HG02938 (cell line): Measurements from ENCODE around the gene RABGGTA.

ENCODE experiments used
- ATAC-seq: cut with Tn5 transposase; IDR thresholded peaks from one replicate; pipeline ENCODE4 v1.9.1; 2021; ENCODE audit warnings: mild to moderate bottlenecking, moderate library complexity; ENCODE audit not compliant: unreplicated experiment

RABGGTA gene, protein sequence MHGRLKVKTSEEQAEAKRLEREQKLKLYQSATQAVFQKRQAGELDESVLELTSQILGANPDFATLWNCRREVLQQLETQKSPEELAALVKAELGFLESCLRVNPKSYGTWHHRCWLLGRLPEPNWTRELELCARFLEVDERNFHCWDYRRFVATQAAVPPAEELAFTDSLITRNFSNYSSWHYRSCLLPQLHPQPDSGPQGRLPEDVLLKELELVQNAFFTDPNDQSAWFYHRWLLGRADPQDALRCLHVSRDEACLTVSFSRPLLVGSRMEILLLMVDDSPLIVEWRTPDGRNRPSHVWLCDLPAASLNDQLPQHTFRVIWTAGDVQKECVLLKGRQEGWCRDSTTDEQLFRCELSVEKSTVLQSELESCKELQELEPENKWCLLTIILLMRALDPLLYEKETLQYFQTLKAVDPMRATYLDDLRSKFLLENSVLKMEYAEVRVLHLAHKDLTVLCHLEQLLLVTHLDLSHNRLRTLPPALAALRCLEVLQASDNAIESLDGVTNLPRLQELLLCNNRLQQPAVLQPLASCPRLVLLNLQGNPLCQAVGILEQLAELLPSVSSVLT

GRCh38 chr14:24271134-24271833 lies at the start of gene RABGGTA:
Gene RABGGTA, minus strand, starts transcription at chr14:24271597. Its CDS starts 482 bp downstream, at chr14:24271115.
- peak; percentile 78 for ATAC-seq

DNA sequence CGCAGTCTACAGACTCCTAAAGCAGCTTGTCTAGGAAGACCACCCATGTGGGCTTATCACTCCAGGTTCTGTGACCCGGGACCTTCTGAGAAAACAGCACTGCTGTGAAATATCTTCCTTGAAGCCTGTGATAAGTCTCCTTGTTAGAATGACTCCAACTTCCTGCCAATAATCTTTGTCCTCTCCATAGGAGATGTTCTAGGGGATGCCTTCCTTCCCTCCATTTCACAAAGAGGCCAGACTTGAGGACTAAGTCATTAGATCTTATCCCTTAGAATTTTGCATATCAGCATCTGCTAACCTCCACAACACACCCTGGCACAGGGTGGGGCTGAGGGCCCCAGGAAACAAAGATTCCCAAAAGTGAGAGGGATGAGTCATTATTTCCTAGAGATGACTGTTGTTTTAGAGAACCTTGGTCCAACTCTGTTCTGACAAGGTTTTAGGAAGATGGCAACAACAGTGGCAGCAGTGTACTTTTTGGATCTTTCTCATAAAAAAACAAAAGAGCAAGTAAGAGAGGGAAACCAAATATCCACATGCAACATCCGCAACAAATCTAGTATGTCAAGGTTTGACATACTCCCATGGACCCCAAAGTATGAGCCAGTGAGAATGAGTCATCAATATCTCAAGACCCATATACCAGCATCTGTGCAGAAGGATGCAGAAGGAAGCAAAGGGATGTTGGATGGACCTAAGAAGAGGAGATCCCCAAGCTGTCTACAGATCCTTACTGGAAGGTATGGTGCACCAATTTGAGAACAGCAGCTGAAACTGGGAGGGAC lies 45.9 kb upstream of the RABGGTA start:
- no peak for ATAC-seq

GRCh38 chr14:24316597-24316950 lies 45.2 kb upstream of the RABGGTA start:
- ATAC-seq: no peak

GRCh38 chr14:24315807-24316596 lies 44.6 kb upstream of the RABGGTA start:
- no peak for ATAC-seq

- ATAC-seq: no peak
Measured at GRCh38 chr14:24315243-24315806, 43.9 kb upstream of the RABGGTA start.

GRCh38 chr14:24314377-24315193 lies 43.2 kb upstream of the RABGGTA start:
- no peak for ATAC-seq

DNA sequence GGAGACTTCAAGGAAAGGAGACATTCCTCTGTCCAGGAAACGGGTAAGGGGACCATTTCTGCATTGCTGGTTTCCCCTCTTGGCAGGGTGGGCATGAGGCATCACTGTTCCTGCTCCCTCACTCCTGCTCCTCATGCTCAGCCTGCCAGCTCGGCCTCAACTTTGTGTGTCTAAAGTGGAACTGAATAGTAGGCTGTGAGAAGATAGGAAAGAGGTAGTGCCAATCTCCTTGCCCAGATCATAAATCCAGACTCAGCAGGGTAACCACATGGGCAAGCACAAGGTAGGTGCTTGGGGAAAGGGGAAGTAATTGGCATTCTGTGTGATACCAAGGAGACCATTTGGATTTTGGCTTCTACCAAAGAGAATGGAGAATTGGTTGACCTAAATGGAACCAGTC lies 42.5 kb upstream of the RABGGTA start:
- ATAC-seq: no peak

- ATAC-seq: no peak
Measured at GRCh38 chr14:24312736-24313507, 41.5 kb upstream of the RABGGTA start.

GRCh38 chr14:24311837-24312615 lies 40.6 kb upstream of the RABGGTA start:
- ATAC-seq: no peak

- peak; percentile 57 for ATAC-seq
Measured at GRCh38 chr14:24310646-24311604, 39.5 kb upstream of the RABGGTA start, which contains the start of gene LTB4R. Gene LTB4R, plus strand, starts transcription at chr14:24311502. Its CDS starts 4,150 bp downstream, at chr14:24315652.

GRCh38 chr14:24310265-24310645 lies 38.9 kb upstream of the RABGGTA start:
- no peak for ATAC-seq

DNA sequence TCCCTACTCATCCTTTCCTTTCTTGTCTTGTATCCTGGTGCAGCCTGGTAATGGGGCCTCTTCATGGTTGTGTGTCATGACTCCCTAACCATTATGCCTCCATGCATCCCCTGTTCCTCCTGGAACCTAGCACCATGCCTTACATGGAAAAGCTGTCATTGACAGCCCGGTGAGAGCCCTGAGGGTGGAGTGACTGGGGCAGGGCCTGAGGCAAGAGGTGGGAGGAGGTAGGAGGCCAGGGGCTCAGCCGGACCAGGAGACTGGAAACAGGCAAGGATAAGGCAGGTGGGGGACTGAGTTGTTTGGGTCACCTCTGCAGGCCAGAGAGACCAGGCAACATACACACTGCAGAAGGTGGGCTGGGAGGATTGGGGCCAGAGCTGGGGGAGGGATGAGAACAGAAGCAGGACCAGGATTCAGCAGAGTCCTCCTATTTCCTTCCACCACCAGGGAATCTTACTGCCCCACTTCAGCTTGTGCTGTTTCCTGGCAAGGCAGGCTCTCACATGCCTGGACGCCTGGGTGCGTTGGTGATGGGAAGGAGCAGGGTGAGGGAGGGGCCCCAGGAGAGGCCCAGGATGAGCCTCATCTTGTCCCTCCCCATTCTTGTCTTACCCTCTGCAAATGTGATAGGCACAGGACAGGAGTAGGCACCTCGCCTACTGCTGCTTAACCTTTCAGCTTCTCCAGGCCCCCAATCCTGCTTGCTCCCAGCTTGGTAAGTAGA lies 38.3 kb upstream of the RABGGTA start, which contains the start of gene LTB4R2:
LTB4R2 (plus strand) TSS at position 603 of the 727 bp plus-strand sequence. CDS start 525 bp downstream, outside the sequence.
- no peak for ATAC-seq

GRCh38 chr14:24308342-24309124 lies 37.1 kb upstream of the RABGGTA start:
- ATAC-seq: no peak

DNA sequence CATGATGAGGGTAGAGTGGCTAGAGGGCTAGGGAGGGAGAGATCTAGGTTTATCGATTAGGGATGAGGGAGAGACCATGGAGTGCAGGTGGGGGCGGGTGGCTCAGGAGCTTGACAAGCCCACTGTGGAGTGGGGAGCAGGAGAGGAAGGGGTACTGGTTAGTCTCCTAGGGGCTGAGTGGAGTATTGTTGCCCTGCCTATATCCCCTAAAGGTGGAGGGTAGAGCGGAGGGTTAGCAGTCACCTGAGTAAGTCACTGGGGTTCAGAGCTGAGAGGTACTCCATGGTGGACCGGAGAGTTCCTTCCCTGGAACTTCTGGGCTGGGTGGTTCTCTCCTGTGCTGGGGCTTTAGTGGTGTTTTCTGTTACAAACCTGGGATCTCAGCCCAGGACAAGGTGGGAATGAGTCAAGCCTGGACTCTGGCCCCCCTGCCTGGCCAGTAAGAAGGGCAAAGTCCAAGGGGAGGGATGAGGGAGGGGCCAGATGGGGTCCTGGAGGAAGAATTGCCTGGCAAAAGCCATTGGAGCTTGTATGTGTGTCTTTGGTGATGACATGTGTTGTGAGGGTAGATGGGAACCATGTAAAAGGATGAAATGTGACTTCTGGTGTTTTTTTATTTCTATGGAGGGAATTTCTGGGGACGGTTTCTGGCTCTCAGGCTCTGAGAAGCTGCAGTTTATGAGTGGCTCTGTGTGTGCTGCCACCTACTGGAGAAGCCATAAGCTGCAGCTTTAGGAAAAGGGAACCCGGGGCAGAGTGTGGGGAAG lies 36.4 kb upstream of the RABGGTA start, which contains the start of gene CIDEB:
CIDEB (minus strand) TSS at position 403 of the 767 bp plus-strand sequence; CDS start at position 284, 119 bp downstream.
- no peak for ATAC-seq
